ENCODE data around the gene TMEM79.
"Not testable (repeated sequence)": the region's sequence is repeated elsewhere in the genome, so short reads cannot be mapped to it uniquely, and the experiment has no call there.

TMEM79 gene

DNA sequence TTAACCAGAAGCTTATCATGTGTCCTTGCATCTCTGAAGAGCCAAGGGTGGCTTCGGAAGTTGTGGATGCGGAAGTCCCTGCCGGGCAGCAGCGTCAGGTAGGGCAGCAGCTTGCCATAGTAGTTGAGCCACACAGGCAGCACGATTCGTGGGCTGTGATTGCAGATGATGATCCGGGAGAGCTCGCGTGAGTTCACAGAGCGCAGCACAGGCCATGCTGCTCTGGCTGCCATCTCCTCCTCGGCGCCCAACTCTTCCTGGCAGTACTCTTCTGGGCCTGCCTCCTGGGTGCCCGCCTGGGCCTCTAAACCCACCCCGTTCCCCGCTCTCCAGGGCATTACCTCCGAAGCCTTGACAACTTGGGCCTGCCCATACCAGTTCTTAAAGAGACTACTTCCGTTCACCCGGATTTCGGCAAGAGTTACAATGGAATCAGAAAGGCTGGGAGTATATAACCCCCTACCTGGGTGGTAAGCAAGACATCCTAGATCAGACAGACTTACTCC lies 14.8 kb downstream of the TMEM79 start, which contains the start of gene VHLL:
Gene VHLL, minus strand, starts transcription at position 456 of the 506 bp plus-strand sequence. Its CDS starts 118 bp downstream, at position 338.
- no peak within 1 kb of the TSS for H3K27ac ChIP-seq (ENCODE audit: low read length)
- peaks cover 16% of the 10 kb centered on the region for H3K4me1 ChIP-seq (ENCODE audit: control insufficient read depth, insufficient read depth, low read length)
- no peaks in the 10 kb centered on the region for H3K9me3 ChIP-seq (ENCODE audit: control insufficient read depth in 2 of 2, low read length in 2 of 2)
- H3K27me3 ChIP-seq (ENCODE audit: control insufficient read depth in 1 of 2, insufficient read depth in 2 of 2, low read length in 2 of 2), result no peaks in the 10 kb centered on the region
- H3K9ac ChIP-seq (ENCODE audit: low read length in 2 of 2), result no peak within 1 kb of the TSS
- H3K4me3 ChIP-seq (ENCODE audit: low read length in 2 of 2), result no peak within 1 kb of the TSS
- no peaks in the 10 kb centered on the region for H3K36me3 ChIP-seq (ENCODE audit: control insufficient read depth in 2 of 2, insufficient read depth in 2 of 2, low read length in 2 of 2)

DNA sequence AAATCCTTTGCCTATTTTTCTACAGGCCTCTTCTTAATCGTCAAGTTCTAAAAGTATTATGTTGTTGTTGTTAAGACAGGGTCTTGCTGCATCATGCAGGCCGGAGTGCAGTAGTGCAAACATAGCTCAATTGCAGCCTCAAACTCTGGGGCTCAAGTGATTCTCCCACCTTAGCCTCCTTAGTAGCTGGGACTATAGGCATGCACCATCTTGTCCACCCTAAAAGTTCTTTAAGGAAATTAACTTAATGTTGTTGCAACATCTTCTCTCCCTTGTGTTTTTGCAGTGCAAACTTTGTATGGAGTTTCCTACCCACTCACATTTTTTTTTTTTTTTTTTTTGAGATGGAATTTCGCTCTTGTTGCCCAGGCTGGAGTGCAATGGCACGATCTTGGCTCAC lies 19.1 kb downstream of the TMEM79 start:
- Histone ChIP-seq H3K4me1 (ENCODE audit: control insufficient read depth, insufficient read depth, low read length) (no peaks in the 10 kb centered on the region), H3K4me3 (ENCODE audit: low read length in 2 of 2) (no peak overlapping the region), H3K9me3 (ENCODE audit: control insufficient read depth in 2 of 2, low read length in 2 of 2) (no peaks in the 10 kb centered on the region), H3K9ac (ENCODE audit: low read length in 2 of 2) (no peak overlapping the region), H3K27me3 (ENCODE audit: control insufficient read depth in 1 of 2, insufficient read depth in 2 of 2, low read length in 2 of 2) (no peaks in the 10 kb centered on the region), H3K27ac (ENCODE audit: low read length) (no peak overlapping the region), H3K36me3 (ENCODE audit: control insufficient read depth in 2 of 2, insufficient read depth in 2 of 2, low read length in 2 of 2) (peaks cover 4 to 9% of the 10 kb centered on the region in 2 donors)

DNA sequence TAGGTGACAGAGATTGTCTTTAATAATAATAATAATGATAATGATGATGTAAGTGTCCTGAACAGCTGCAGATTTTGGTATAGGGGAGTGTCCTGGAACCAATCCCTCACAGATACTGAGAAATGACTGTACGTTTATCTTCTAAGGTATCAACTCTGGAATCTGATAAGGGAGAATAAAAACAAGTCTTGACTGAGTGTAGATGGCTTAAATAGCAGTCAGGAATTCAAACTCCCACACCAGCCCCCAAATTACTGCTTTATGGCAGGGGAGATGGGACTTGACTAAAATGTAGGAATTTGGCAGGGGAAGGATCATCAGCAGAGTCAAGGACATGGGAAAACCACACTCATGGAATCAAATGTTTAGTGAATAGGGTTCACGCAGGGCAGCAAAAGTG lies 21.1 kb downstream of the TMEM79 start:
- no peak overlapping the region for H3K4me3 ChIP-seq (ENCODE audit: low read length in 2 of 2)
- peaks cover 14 to 21% of the 10 kb centered on the region in 2 donors for H3K36me3 ChIP-seq (ENCODE audit: control insufficient read depth in 2 of 2, insufficient read depth in 2 of 2, low read length in 2 of 2)
- no peaks in the 10 kb centered on the region for H3K27me3 ChIP-seq (ENCODE audit: control insufficient read depth in 1 of 2, insufficient read depth in 2 of 2, low read length in 2 of 2)

DNA sequence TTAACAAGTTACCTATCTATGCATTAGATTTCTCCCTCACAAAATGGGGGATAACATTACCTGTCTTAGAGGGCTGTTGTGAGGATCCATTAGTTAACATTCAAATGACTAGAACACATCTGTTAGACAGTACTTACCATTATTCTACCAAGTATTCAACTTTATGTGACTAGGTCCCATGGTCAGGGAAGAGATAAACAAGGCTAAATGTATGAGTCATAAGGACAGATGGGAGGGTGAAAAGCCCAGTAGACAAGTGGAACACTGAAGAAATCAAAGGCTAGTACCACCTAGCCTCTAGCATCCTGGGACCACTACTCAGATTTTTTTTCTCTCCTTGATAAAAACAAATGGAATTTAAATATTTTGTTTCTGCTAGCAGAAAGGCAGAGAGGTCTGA lies 24.0 kb downstream of the TMEM79 start:
- Histone ChIP-seq H3K4me1 (ENCODE audit: control insufficient read depth, insufficient read depth, low read length) (no peaks in the 10 kb centered on the region), H3K9me3 (ENCODE audit: control insufficient read depth in 2 of 2, low read length in 2 of 2) (no peaks in the 10 kb centered on the region), H3K9ac (ENCODE audit: low read length in 2 of 2) (no peak overlapping the region), H3K27ac (ENCODE audit: low read length) (no peak overlapping the region), H3K36me3 (ENCODE audit: control insufficient read depth in 2 of 2, insufficient read depth in 2 of 2, low read length in 2 of 2) (peaks cover 37 to 43% of the 10 kb centered on the region in 2 donors), H3K4me3 (ENCODE audit: low read length in 2 of 2) (no peak overlapping the region), H3K27me3 (ENCODE audit: control insufficient read depth in 1 of 2, insufficient read depth in 2 of 2, low read length in 2 of 2) (no peaks in the 10 kb centered on the region)

More for the DNA sequence above, 21.1 kb downstream of the TMEM79 start:
- Histone ChIP-seq H3K9me3 (ENCODE audit: control insufficient read depth in 2 of 2, low read length in 2 of 2) (no peaks in the 10 kb centered on the region), H3K9ac (ENCODE audit: low read length in 2 of 2) (no peak overlapping the region), H3K27ac (ENCODE audit: low read length) (no peak overlapping the region), H3K4me1 (ENCODE audit: control insufficient read depth, insufficient read depth, low read length) (no peaks in the 10 kb centered on the region)

DNA sequence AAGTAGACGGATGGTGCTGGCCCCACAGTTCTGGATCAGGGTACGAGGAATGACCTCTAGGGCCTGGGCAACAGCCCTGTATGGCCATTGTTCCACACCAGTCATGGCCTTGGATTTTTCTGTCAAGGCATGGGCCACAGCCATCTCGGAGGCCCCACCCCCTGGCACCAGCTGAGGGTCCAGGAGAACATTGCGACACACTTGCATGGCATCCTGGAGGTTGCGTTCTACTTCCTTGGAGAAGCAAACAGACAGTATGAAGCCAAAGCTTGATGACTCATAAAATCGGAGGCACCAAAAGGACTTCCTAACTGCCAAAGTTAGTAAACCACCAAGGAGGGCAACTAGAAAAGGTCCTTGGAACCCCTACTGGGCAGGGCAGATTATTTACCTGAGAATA lies 26.8 kb downstream of the TMEM79 start:
- Histone ChIP-seq H3K9me3 (ENCODE audit: control insufficient read depth in 2 of 2, low read length in 2 of 2) (no peaks in the 10 kb centered on the region), H3K27me3 (ENCODE audit: control insufficient read depth in 1 of 2, insufficient read depth in 2 of 2, low read length in 2 of 2) (no peaks in the 10 kb centered on the region), H3K27ac (ENCODE audit: low read length) (no peak overlapping the region), H3K36me3 (ENCODE audit: control insufficient read depth in 2 of 2, insufficient read depth in 2 of 2, low read length in 2 of 2) (peaks cover 48 to 49% of the 10 kb centered on the region in 2 donors), H3K4me1 (ENCODE audit: control insufficient read depth, insufficient read depth, low read length) (no peaks in the 10 kb centered on the region), H3K4me3 (ENCODE audit: low read length in 2 of 2) (no peak overlapping the region), H3K9ac (ENCODE audit: low read length in 2 of 2) (no peak overlapping the region)

DNA sequence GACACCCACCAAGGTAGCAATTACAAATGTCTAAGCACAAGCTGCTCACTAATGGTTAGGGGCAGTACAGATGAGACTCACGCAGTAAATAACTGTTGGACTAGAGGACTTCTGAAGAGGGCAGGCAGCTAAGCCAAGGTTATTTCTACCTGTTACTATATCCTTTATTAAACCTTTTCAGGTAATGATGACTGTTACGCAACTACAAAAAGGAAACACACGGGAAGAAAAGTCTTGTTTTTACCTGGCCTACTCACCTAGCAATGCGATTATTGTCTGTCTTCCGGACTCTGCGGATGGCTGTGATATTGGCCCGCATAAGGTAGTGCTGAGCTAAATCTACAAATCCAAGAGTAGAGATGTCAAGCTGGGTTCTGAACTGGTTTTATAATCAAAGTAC lies 32.8 kb downstream of the TMEM79 start:
- no peak overlapping the region for H3K27ac ChIP-seq (ENCODE audit: low read length)
- H3K9ac ChIP-seq (ENCODE audit: low read length in 2 of 2), result no peak overlapping the region
- no peaks in the 10 kb centered on the region for H3K27me3 ChIP-seq (ENCODE audit: control insufficient read depth in 1 of 2, insufficient read depth in 2 of 2, low read length in 2 of 2)
- H3K36me3 ChIP-seq (ENCODE audit: control insufficient read depth in 2 of 2, insufficient read depth in 2 of 2, low read length in 2 of 2), result peaks cover 63 to 71% of the 10 kb centered on the region in 2 donors
- H3K9me3 ChIP-seq (ENCODE audit: control insufficient read depth in 2 of 2, low read length in 2 of 2), result no peaks in the 10 kb centered on the region
- no peaks in the 10 kb centered on the region for H3K4me1 ChIP-seq (ENCODE audit: control insufficient read depth, insufficient read depth, low read length)
- no peak overlapping the region for H3K4me3 ChIP-seq (ENCODE audit: low read length in 2 of 2)

DNA sequence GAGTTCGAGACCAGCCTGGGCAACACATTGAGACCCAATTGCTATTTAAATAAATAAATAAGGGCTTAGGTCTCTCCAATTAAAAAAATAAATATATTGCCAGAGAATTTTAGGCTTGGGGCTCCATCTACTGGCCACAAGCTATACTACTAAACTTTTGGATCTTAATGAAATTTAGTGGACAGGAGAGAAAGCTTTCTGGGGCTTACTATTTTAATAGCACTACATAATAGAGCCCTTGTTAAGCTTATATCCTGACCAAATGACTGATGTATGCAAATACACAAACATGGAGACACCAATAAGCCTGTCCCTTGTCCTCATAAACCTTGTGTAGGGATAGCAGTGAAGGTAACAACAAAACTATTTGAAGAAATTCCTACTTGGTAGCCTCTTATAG lies 35.5 kb downstream of the TMEM79 start:
- no peaks in the 10 kb centered on the region for H3K9me3 ChIP-seq (ENCODE audit: control insufficient read depth in 2 of 2, low read length in 2 of 2)
- H3K36me3 ChIP-seq (ENCODE audit: control insufficient read depth in 2 of 2, insufficient read depth in 2 of 2, low read length in 2 of 2), result peaks cover 63 to 72% of the 10 kb centered on the region in 2 donors
- no peaks in the 10 kb centered on the region for H3K27me3 ChIP-seq (ENCODE audit: control insufficient read depth in 1 of 2, insufficient read depth in 2 of 2, low read length in 2 of 2)
- no peak overlapping the region for H3K9ac ChIP-seq (ENCODE audit: low read length in 2 of 2)
- no peak overlapping the region for H3K27ac ChIP-seq (ENCODE audit: low read length)
- no peak overlapping the region for H3K4me3 ChIP-seq (ENCODE audit: low read length in 2 of 2)
- H3K4me1 ChIP-seq (ENCODE audit: control insufficient read depth, insufficient read depth, low read length), result no peaks in the 10 kb centered on the region

DNA sequence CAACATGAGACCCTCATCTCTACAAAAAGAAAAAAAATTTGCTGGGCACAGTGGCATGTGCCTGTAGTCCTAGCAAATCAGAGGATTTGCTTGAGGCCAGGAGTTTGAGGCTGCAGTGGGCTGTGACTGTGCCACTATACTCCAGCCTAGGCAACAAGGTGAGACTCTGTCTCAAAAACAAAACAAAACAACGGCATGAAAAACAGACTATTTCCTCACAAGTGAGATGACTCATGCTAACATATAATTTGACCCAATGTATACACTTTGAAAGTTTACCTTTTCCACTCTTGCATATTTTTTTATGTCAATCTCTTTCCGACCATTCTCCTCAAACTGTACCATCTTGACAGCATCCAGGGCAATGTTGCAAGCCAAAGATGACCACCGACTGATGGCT lies 36.4 kb downstream of the TMEM79 start:
- H3K4me1 ChIP-seq (ENCODE audit: control insufficient read depth, insufficient read depth, low read length), result no peaks in the 10 kb centered on the region
- no peak overlapping the region for H3K27ac ChIP-seq (ENCODE audit: low read length)
- H3K4me3 ChIP-seq (ENCODE audit: low read length in 2 of 2), result no peak overlapping the region
- no peaks in the 10 kb centered on the region for H3K27me3 ChIP-seq (ENCODE audit: control insufficient read depth in 1 of 2, insufficient read depth in 2 of 2, low read length in 2 of 2)
- no peak overlapping the region for H3K9ac ChIP-seq (ENCODE audit: low read length in 2 of 2)
- H3K36me3 ChIP-seq (ENCODE audit: control insufficient read depth in 2 of 2, insufficient read depth in 2 of 2, low read length in 2 of 2), result peaks cover 67 to 75% of the 10 kb centered on the region in 2 donors
- H3K9me3 ChIP-seq (ENCODE audit: control insufficient read depth in 2 of 2, low read length in 2 of 2), result no peaks in the 10 kb centered on the region

DNA sequence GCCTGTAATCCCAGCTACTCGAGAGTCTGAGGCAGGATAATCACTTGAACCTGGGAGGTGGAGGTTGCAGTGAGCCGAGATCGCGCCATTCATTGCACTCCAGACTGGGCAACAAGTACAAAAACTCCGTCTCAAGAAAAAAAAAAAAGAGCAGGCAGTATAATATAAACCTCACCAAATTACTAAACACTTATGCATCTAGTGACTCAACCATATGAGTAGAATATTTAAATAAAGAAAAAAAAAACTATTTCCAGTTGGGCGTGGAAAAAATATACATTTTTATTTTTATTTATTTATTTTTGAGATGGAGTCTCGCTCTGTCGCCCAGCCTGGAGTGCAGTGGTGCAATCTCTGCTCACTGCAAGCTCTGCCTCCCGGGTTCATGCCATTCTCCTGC lies 39.1 kb downstream of the TMEM79 start:
- not testable (repeated sequence) for H3K4me3 ChIP-seq (ENCODE audit: low read length in 2 of 2); H3K27ac ChIP-seq (ENCODE audit: low read length); H3K9me3 ChIP-seq (ENCODE audit: control insufficient read depth in 2 of 2, low read length in 2 of 2); H3K9ac ChIP-seq (ENCODE audit: low read length in 2 of 2); H3K27me3 ChIP-seq (ENCODE audit: control insufficient read depth in 1 of 2, insufficient read depth in 2 of 2, low read length in 2 of 2); H3K4me1 ChIP-seq (ENCODE audit: control insufficient read depth, insufficient read depth, low read length)
- peaks cover 49 to 57% of the 10 kb centered on the region in 2 donors for H3K36me3 ChIP-seq (ENCODE audit: control insufficient read depth in 2 of 2, insufficient read depth in 2 of 2, low read length in 2 of 2)

DNA sequence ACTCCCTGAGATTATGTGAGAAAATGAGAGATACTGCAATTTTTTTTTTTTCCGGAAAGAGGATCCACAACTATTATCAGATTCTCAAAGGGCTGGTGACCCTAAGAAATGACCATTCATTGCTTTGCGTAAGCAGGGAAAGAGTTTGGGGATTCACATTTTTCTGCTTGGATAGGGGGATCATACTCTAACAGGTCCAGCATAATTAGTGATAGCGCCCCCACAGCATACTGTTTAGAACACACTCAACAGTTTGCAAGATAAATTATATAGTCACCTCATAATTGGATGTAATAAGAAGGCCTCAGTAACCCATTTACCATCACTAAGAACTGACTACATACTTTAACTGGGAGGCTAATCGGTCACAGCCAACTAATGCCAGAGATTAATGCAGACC lies 52.1 kb downstream of the TMEM79 start:
- Histone ChIP-seq H3K4me3 (ENCODE audit: low read length in 2 of 2) (peak overlapping the region; percentile 85 to 98), H3K27me3 (ENCODE audit: control insufficient read depth in 1 of 2, insufficient read depth in 2 of 2, low read length in 2 of 2) (no peaks in the 10 kb centered on the region), H3K36me3 (ENCODE audit: control insufficient read depth in 2 of 2, insufficient read depth in 2 of 2, low read length in 2 of 2) (peaks cover 26 to 27% of the 10 kb centered on the region in 2 donors), H3K27ac (ENCODE audit: low read length) (no peak overlapping the region), H3K9me3 (ENCODE audit: control insufficient read depth in 2 of 2, low read length in 2 of 2) (no peaks in the 10 kb centered on the region), H3K4me1 (ENCODE audit: control insufficient read depth, insufficient read depth, low read length) (peaks cover 14% of the 10 kb centered on the region), H3K9ac (ENCODE audit: low read length in 2 of 2) (peak overlapping the region in 1 of 2 donors; percentile 14)

DNA sequence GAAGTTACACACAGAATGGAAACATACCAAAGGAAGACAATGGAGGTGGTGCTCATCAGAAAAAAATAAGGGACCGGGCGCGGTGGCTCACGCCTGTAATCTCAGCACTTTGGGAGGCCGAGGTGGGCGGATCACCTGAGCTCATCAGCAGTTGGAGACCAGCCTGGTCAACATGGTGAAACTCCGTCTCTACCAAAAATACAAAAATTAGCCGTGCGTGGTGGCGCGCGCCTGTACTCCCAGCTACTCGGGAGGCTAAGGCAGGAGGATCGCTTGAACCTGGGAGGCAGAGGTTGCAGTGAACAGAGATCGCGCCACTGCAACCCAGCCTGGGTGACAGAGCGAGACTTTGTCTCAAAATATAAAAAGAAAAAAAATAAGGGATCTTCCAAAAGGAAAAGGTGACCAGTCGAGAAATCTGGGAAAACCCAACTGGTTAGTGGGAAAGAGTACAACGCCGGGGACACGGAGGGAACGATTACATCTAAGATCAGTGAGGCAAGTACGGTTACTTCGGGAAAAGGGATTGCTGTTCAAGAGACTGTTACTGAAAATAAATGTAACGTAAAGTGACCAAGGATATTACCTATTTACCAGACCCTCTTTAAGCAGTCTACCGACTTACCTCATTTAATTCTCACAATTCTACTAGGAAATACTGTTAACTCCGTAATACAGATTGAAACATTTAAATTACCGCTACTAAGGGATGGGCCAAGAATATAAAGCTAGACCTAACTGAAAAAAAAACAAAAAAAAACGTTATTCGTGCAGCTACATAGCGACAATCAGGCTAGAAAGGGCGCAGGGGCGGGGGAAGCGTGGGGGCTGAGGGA lies 53.1 kb downstream of the TMEM79 start:
- Histone ChIP-seq H3K27ac (ENCODE audit: low read length) (peak overlapping the region; percentile 76), H3K9ac (ENCODE audit: low read length in 2 of 2) (peak overlapping the region; percentile 76 to 93), H3K4me1 (ENCODE audit: control insufficient read depth, insufficient read depth, low read length) (peaks cover 14% of the 10 kb centered on the region), H3K36me3 (ENCODE audit: control insufficient read depth in 2 of 2, insufficient read depth in 2 of 2, low read length in 2 of 2) (peaks cover 21 to 27% of the 10 kb centered on the region in 2 donors), H3K4me3 (ENCODE audit: low read length in 2 of 2) (peak overlapping the region; percentile 85 to 98), H3K9me3 (ENCODE audit: control insufficient read depth in 2 of 2, low read length in 2 of 2) (no peaks in the 10 kb centered on the region), H3K27me3 (ENCODE audit: control insufficient read depth in 1 of 2, insufficient read depth in 2 of 2, low read length in 2 of 2) (no peaks in the 10 kb centered on the region)

Data from stomach smooth muscle (tissue), 2 donors.